ENCODE measurements around the gene COMMD1. TPM values are rescaled to one million over a fixed set of nuclear protein-coding genes. Genes with fewer than 3 reads are reported as not detected.
"Not testable (repeated sequence)": the region's sequence is repeated elsewhere in the genome, so short reads cannot be mapped to it uniquely, and the experiment has no call there.

Gene COMMD1
- 18.6 TPM for polyA plus RNA-seq (2012; ENCODE audit: insufficient read depth, insufficient read length, low read depth)

DNA sequence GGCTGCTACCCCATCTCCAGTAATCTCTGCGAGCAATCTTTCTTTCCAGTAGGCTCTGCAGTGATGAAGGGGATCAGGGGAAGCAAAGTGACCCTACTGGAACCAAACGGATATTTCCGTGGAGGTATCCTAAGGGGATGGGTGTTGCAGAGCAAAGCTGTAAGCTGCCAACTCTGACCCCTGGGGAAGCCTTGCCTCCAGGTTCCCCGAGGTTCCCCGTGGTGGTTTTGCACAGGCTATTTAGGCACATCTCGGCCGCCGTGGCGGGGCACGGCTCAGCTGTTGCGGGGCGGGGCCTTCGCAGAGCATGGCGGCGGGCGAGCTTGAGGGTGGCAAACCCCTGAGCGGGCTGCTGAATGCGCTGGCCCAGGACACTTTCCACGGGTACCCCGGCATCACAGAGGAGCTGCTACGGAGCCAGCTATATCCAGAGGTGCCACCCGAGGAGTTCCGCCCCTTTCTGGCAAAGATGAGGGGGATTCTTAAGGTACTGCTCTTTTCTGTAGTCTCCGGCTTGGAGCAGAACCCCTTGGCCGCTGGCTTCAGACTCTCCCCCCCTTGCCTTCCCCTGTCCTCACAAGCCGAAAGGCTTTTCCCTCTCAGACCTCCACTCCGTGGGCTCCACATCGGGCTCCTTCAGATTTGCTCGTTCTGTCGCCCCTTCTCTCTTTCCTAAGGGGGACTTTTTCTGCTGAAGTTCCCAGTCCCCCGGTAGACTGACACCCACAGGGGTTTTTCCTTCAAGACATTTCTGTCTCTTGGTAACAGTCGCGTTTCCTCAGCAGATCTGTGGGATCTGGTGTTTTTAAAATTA lies at the start of gene COMMD1:
Gene COMMD1, plus strand, starts transcription at position 303 of the 814 bp plus-strand sequence. Its CDS starts 5 bp downstream, at position 308.
- Histone ChIP-seq H3K27me3 (no peaks in the 10 kb centered on the region), H3K36me3 (no peaks in the 10 kb centered on the region), H3K4me3 (ENCODE audit: low read depth, low read length) (peak within 1 kb of the TSS; percentile 77), H3K4me1 (no peaks in the 10 kb centered on the region), H3K9me3 (no peaks in the 10 kb centered on the region)
- peak; percentile 63 for DNase-seq
- TF ChIP-seq, protein P1, sequence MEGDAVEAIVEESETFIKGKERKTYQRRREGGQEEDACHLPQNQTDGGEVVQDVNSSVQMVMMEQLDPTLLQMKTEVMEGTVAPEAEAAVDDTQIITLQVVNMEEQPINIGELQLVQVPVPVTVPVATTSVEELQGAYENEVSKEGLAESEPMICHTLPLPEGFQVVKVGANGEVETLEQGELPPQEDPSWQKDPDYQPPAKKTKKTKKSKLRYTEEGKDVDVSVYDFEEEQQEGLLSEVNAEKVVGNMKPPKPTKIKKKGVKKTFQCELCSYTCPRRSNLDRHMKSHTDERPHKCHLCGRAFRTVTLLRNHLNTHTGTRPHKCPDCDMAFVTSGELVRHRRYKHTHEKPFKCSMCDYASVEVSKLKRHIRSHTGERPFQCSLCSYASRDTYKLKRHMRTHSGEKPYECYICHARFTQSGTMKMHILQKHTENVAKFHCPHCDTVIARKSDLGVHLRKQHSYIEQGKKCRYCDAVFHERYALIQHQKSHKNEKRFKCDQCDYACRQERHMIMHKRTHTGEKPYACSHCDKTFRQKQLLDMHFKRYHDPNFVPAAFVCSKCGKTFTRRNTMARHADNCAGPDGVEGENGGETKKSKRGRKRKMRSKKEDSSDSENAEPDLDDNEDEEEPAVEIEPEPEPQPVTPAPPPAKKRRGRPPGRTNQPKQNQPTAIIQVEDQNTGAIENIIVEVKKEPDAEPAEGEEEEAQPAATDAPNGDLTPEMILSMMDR (IDR thresholded peaks at IDR 0.05; ENCODE audit: low read depth, low read length): no peak

DNA sequence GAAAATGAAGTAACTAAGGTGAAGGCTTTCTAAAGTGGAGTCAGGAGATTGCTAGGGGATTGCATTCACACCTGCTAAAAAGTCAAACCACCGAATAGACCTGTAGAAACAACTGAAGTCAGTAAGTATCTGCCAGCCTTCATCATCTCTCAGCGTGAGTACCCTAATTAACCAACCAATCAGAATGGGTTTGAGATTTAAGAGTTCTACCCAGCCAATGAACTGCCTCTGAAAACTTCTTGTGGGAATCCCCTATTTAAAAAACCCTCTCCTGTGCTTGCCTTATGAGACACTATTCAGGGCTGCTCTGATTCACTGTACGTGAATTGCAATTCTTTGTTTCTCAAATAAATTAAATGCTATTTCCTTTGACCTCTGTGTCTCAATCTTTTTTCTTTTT lies 48.2 kb upstream of the COMMD1 start:
- no peaks in the 10 kb centered on the region for H3K36me3 ChIP-seq
- no peaks in the 10 kb centered on the region for H3K27me3 ChIP-seq
- no peak overlapping the region for H3K4me3 ChIP-seq (ENCODE audit: low read depth, low read length)
- H3K9me3 ChIP-seq: no peaks in the 10 kb centered on the region
- no peaks in the 10 kb centered on the region for H3K4me1 ChIP-seq
- DNase-seq: no peak
- TF ChIP-seq, protein P1 (IDR thresholded peaks at IDR 0.05; ENCODE audit: low read depth, low read length): no peak

DNA sequence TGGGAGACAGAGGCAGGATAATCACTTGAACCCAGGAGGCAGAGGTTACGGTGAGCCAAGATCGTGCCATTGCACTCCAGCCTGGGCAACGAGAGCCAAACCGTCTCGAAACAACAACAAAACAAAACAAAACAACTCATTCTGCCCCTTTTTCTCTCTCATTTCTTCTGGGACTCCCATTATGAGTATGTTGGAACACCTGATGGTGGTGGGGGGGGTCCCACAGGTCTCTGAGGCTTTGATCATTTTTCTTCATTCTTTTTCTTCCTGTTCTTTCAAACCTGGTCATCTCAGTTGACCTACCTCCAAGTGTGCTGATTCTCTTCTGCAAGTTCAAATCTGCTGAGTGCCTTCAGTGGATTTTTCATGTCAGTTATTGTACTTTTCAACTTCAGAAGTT lies 43.4 kb upstream of the COMMD1 start:
- no peaks in the 10 kb centered on the region for H3K4me1 ChIP-seq
- H3K27me3 ChIP-seq: no peaks in the 10 kb centered on the region
- H3K9me3 ChIP-seq: no peaks in the 10 kb centered on the region
- no peak for DNase-seq
- no peak overlapping the region for H3K4me3 ChIP-seq (ENCODE audit: low read depth, low read length)
- TF ChIP-seq, protein P1 (IDR thresholded peaks at IDR 0.05; ENCODE audit: low read depth, low read length): no peak
- no peaks in the 10 kb centered on the region; the same call in 1 of the 2 replicates for H3K36me3 ChIP-seq

DNA sequence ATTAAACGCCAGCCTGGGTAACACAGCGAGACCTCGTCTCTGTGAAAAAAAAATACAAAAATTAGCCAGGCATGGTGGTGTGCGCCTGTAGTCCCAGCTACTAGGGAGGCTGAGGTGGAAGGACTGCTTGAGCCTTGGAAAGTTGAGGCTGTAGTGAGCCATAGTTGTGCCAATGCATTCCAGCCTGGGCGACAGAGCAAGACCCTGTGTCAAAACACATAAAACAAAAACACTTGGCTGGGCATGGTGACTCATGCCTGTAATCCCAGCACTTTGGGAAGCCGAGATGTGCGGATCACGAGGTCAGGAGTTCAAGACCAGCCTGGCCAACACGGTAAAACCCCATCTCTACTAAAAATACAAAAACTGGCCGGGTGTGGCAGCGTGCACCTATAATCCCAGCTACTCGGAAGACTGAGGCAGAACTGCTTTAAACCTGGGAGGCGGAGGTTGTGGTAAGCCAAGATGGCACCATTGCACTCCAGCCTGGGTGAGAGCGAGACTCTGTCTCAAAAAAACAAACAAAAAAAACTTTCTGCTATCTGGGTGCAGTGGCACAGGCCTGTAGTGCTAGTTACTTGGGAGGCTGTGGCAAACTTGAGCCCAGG lies 38.9 kb upstream of the COMMD1 start:
- not testable (repeated sequence) for H3K27me3 ChIP-seq; DNase-seq; H3K4me3 ChIP-seq (ENCODE audit: low read depth, low read length); H3K4me1 ChIP-seq; H3K9me3 ChIP-seq
- H3K36me3 ChIP-seq: peaks cover 18% of the 10 kb centered on the region

DNA sequence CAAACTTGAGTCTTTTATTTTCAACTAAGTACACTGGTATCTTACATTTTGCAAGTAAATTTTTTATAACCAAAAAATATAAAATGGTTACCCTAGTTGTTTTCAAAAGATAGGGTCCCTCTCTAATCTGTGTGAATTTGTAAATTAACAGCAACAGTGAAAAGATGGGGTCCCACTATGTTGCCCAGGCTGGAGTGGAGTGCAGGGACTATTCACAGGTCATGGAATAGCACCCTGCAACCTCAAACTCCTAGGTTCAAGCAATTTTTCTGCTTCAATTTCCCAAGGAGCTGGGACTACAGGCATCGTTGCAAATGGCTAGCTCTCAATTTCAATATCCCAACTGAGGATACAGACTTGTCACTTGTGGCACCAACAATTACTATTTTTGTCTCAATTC lies 29.1 kb upstream of the COMMD1 start:
- H3K4me3 ChIP-seq (ENCODE audit: low read depth, low read length): no peak overlapping the region
- TF ChIP-seq, protein P1 (IDR thresholded peaks at IDR 0.05; ENCODE audit: low read depth, low read length): no peak
- no peaks in the 10 kb centered on the region for H3K9me3 ChIP-seq
- DNase-seq: no peak
- H3K27me3 ChIP-seq: no peaks in the 10 kb centered on the region
- H3K4me1 ChIP-seq: no peaks in the 10 kb centered on the region
- peaks cover 53% of the 10 kb centered on the region for H3K36me3 ChIP-seq

DNA sequence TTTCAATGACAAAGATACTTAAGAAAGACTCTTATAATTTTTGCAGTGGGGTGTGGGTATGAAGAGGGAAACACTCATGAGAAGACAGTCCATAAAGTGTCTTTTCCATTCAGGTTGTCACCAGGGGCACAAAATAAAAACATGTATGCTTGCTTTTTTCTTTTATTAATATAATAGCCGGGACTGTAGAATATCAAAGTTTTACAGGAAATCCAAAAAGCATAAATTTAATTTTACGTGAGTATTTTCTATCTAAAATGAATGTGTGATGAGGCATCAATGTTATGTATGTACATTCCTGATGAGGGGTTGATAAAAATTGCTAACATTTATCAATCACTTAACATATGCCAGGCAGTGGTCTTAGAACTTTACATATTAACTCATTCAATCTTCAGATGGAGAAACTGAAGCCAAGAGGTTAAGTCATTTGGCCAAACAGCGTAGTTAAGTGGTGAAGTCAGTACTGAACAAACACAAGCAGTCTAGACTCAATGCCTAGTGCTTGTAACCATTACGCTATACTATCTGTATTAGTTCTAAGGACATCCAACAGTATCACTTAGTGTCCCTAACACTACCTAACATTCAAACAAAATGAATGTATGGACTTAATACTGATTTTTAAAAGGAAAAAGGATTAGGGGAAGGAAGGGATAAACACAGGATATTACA lies 27.8 kb upstream of the COMMD1 start:
- DNase-seq: no peak
- Histone ChIP-seq H3K4me1 (no peaks in the 10 kb centered on the region), H3K9me3 (no peaks in the 10 kb centered on the region), H3K27me3 (no peaks in the 10 kb centered on the region), H3K4me3 (ENCODE audit: low read depth, low read length) (no peak overlapping the region), H3K36me3 (peaks cover 44% of the 10 kb centered on the region)
- TF ChIP-seq, protein P1 (IDR thresholded peaks at IDR 0.05; ENCODE audit: low read depth, low read length): no peak
